GM10248 (cell line): ENCODE results near the gene LAYN.
A peak's percentile ranks its signal among the peaks of the same experiment; 100 is the strongest.

Experiments
- CTCF ChIA-PET: fragments of 300-600 bp; sonication (Branson Sonifier 250); formaldehyde crosslinking; extraction: SDS; loops from one replicate; lab custom pipeline; 2021; ENCODE audit warnings: antibody characterized with exemption; lab: Yijun Ruan, JAX
- POLR2A ChIA-PET: fragments of 350-650 bp; sonication (Branson Sonifier 250); formaldehyde crosslinking; extraction: SDS; loops from one replicate; lab custom pipeline; 2020; ENCODE audit warnings: antibody characterized with exemption; lab: Yijun Ruan, JAX
- DNase-seq: peaks from one replicate; pipeline ENCODE4 v3.0.0; 2012; ENCODE audit errors: extremely low spot score
- TF ChIP-seq, protein P1 (sequence below): IDR thresholded peaks from 2 replicates; pipeline ENCODE4 v1.5.1; 2012; ENCODE audit warnings: mild to moderate bottlenecking, low read depth; ENCODE audit errors: extremely low read depth, missing control alignments, control extremely low read depth

LAYN gene

DNA sequence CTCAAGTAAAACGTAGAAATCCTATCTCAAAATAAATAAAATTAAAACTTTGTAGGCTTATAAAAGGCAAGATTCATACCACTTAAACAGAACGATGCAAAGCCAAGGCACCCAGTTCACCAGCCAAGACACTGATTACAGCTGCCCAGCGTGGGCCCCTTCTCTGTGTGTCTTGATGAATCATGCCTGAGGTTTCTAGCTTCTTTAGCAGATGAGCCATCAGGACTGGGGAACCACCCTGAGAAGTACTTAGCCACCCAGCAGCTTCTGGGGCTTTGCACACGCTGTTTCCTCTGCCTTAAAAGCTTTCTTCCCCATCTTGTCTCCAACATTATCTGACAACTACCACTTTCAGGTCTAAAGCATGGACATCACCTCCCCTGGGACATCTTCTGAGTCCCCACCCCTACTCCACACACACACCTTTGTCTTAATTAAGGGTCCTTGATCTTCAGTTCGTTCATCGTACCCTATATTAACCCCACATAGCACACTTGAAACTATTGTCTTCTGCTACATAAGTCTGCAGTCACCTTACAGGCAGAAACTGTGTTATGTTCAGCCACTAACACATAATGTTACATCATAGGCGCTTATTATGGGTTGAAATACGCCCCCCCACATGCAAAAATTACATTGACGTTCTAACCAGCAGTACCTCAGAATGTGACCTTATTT lies 8.7 kb upstream of the LAYN start:
- CTCF ChIA-PET, result interaction anchor here (0.6 to 1.5 kb wide), 5 partner anchors 9 to 86 kb away, joined by 3 to 4 read pairs (median 3); no protein-coding TSS in a partner anchor
- peak; percentile 55 for DNase-seq
- TF ChIP-seq, protein P1, sequence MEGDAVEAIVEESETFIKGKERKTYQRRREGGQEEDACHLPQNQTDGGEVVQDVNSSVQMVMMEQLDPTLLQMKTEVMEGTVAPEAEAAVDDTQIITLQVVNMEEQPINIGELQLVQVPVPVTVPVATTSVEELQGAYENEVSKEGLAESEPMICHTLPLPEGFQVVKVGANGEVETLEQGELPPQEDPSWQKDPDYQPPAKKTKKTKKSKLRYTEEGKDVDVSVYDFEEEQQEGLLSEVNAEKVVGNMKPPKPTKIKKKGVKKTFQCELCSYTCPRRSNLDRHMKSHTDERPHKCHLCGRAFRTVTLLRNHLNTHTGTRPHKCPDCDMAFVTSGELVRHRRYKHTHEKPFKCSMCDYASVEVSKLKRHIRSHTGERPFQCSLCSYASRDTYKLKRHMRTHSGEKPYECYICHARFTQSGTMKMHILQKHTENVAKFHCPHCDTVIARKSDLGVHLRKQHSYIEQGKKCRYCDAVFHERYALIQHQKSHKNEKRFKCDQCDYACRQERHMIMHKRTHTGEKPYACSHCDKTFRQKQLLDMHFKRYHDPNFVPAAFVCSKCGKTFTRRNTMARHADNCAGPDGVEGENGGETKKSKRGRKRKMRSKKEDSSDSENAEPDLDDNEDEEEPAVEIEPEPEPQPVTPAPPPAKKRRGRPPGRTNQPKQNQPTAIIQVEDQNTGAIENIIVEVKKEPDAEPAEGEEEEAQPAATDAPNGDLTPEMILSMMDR, result no peak
- POLR2A ChIA-PET, result no interaction called here

DNA sequence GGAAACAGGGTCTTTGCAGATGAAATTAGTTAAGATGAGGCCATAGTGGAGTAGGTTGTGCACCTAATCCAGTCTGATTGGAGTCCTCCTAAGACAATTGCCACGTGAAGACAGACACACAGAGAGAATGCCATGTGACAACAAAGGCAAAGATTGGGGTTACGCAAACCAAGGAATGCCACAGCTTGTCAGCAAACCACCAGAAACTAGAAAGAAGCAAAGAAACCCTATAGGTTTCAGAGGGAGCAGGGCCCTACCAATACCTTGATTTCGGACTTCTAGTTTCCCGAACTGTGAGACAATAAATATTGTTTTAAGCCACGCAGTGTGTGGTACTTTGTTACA lies 8.2 kb upstream of the LAYN start:
- TF ChIP-seq, protein P1, result no peak
- DNase-seq, result no peak
- POLR2A ChIA-PET, result no interaction called here
- CTCF ChIA-PET, result interaction anchor here (1.5 kb wide), 1 partner anchor 15 kb away, joined by 4 read pairs; no protein-coding TSS in a partner anchor

DNA sequence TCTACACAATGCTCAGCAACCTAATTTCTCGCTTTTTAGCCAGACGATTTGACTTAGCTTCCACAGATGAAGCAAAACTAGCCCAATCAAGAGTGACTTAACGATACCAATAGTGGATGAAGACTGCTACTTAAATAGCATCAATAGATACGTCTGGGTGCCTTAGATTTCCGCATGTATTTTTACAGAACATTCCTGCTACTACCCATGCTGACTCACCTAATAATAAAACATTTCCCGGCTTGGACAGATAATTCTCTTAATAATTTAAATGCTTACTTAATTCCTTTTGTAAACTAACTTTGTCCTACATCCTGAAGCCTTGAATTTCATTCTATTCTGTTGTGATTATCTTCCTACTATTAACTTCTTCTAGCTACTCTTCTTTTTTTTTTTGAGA lies 5.2 kb upstream of the LAYN start:
- no peak for DNase-seq
- TF ChIP-seq, protein P1, result no peak
- ChIA-PET CTCF (interaction anchor here (1.0 kb wide), 1 partner anchor 349 kb away, joined by 3 read pairs; no protein-coding TSS in a partner anchor), POLR2A (no interaction called here)

DNA sequence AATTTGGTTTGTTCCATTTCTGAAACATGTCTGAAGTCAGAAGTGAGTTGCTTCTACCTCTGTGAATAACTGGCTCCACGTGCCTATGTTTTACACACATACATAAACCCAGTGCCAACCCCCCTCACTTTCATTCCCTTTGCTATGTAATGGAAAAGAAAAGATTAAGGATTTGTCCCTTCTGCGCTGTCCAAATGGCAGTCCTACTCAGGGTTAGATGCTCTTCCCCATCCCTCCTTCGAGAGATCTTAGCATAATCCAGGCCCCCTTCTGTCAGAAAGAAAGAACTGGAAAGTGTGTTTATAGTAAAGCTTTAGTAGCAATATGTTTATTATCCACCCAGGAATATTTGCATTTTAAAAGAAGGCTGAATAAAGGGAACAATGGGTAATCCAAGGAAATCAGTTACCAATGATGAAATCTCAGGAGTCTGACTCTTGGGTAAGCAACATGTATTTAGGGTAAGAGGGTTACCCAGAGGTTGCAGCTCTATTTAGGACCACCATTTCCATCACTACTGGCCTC lies 3.1 kb upstream of the LAYN start:
- TF ChIP-seq, protein P1, result no peak
- POLR2A ChIA-PET, result no interaction called here
- DNase-seq, result no peak
- CTCF ChIA-PET, result interaction anchor here (0.9 to 1.4 kb wide), 2 partner anchors 9 to 29 kb away, joined by 3 to 4 read pairs; no protein-coding TSS in a partner anchor

DNA sequence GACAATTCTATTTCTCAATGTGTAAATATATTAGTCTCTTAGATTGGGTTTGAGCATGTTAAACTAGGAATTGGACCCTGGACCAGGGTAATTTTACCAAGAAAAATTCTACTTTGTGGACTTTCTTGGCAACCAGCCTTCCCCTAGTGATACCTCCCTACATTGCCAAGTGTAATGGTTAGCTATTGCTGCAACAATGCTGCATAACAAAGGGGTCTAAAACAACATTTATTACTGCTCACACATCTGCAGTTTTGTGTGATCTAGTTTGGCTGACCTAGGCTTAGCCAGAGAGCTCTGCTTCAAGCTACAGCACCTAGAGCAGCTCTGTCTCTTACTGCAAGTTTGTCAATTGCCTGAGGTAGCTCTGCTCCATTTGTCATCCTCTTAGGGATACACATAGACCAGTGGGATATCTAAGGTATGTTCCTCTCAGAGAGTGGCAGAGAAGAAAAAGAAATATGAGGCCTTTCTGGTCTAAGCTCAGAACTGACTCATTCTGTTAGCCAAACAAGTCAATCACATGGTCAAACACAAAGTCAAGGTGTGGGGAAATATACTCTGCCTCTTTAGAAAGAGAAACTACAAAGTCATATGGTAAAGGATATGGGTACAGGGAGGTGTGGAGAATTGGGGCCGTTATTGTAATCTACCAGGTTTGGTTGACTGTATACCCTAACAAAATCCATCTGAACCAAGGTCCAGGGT lies 2.0 kb upstream of the LAYN start:
- DNase-seq, result no peak
- TF ChIP-seq, protein P1, result no peak
- CTCF ChIA-PET, result interaction anchor here (0.7 to 1.6 kb wide), 3 partner anchors 10 to 16 kb away, joined by 3 to 4 read pairs (median 3); no protein-coding TSS in a partner anchor
- POLR2A ChIA-PET, result no interaction called here

DNA sequence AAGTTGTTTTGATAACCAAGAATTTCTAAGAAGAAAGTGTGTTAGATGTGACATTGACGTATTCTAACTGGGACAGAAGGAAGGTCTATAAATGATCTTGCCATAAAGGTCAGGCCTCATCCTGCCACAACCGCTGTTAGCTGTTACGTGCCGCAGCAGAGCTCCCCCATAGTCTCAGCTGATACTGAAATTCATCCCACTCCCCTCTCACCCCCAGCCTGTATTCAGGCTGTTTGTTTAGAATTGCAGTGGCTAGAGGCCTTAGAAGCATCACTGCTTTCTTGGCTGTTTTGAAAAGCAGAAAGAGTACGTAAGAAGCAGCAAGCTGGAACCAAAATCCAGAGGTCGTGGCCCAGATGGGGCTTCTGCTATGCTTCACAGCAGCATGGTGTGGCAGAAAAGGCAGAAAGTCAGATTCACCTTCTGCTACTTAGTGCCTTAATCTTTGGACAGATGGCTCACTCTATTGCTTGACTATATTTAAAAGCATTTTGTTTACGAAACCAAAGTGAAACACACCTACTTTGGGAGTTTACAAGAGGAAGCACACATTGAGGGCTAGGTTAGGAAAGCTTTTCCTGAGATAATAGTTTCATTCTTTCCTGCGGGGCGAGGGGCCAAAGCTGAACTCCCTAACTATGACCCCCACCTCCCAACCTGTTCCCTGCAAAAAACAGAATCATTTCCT lies 950 bp upstream of the LAYN start:
- no peak for DNase-seq
- CTCF ChIA-PET, result interaction anchor here (1.1 to 1.6 kb wide), 2 partner anchors 11 to 17 kb away, joined by 3 read pairs; no protein-coding TSS in a partner anchor

More for the DNA sequence above, 950 bp upstream of the LAYN start:
- POLR2A ChIA-PET, result no interaction called here
- TF ChIP-seq, protein P1, result no peak
